NB4 (cell line): ENCODE results near the gene LRRC27.

Experiments
- CTCF ChIP-seq: IDR thresholded peaks from one replicate; pipeline ENCODE4 v1.5.1; 2012; ENCODE audit warnings: low read depth, low read length
- POLR2A ChIP-seq: IDR thresholded peaks from 2 replicates; pipeline ENCODE4 v1.6.1; 2011; ENCODE audit warnings: mild to moderate bottlenecking; ENCODE audit not compliant: insufficient read length; ENCODE audit errors: extremely low read depth

- TF ChIP-seq CTCF, result no peak
- no peak for TF ChIP-seq POLR2A
Observed at GRCh38 chr10:132375116-132375794, 43.3 kb downstream of the LRRC27 start.
